BLaER1 treated with 17β-estradiol and CSF1 and Interleukin-3, amounts not matched to agents 10 nM and 100 nM (cell line): ENCODE results near the gene DNAH2.

Experiments used
- H3K27ac ChIP-seq, 11 experiments: shearing (Covaris generic); formaldehyde crosslinking; 2 replicates each; pipeline ENCODE4 v1.8.1; 2022
- H3K27me3 ChIP-seq, 11 experiments: shearing (Covaris generic); formaldehyde crosslinking; 2 replicates each; pipeline ENCODE4 v1.8.1; 2022
- H3K36me3 ChIP-seq, 11 experiments: shearing (Covaris generic); formaldehyde crosslinking; 2 replicates each; pipeline ENCODE4 v1.8.1; 2022
- H3K4me1 ChIP-seq, 10 experiments: shearing (Covaris generic); formaldehyde crosslinking; 2 replicates each; pipeline ENCODE4 v1.8.1; 2022
- H3K4me2 ChIP-seq, 11 experiments: shearing (Covaris generic); formaldehyde crosslinking; 2 replicates each; pipeline ENCODE4 v1.8.1; 2022
- H3K4me3 ChIP-seq, 10 experiments: shearing (Covaris generic); formaldehyde crosslinking; 2 replicates each; pipeline ENCODE4 v1.8.1; 2022
- H3K9ac ChIP-seq, 11 experiments: shearing (Covaris generic); formaldehyde crosslinking; 2 replicates each; pipeline ENCODE4 v1.8.1; 2022
- H3K9me3 ChIP-seq, 11 experiments: shearing (Covaris generic); formaldehyde crosslinking; replicated peaks in 1 of 11; 2 replicates each; pipeline ENCODE4 v1.8.1; 2022
- H4K20me1 ChIP-seq, 11 experiments: shearing (Covaris generic); formaldehyde crosslinking; 2 replicates each; pipeline ENCODE4 v1.8.1; 2022
- Cebpa-rat ChIP-seq, 11 experiments: shearing (Covaris generic); IDR thresholded peaks; 2 replicates each; pipeline ENCODE4 v1.8.1; 2022

DNAH2 gene

DNA sequence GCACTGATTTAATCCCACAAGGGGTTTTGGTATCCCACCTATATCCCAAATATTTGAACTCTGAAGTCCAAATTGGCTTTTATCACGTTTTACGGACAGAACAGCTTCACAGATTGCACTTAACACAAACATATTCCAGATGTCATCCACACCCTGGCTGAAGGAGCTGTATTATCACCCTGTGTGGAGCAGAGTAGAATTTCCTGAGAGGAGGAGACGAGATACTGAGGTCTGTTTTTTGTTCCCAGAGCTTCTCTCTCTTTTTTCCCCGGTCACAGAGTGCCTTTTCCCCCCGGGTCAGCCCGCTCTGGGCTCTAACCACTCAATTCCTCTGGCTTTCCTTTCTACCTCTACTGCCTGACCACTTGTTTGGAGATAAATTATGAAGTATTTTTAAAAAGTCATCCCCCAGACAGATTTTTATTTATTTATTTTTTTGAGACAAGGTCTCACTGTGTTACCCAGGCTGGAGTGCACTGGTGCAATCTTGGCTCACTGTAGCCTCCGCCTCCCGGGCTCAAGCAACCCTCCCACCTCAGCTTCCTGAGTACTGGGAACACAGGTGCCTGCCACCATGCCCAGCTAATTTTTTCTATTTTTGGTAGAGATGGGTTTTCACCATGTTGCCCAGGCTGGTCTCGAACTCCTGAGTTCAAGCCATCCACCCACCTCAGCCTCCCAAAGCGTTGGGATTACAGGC lies 30.7 kb downstream of the DNAH2 start:
- Histone ChIP-seq H4K20me1 (no peaks in the 10 kb centered on the region), H3K27ac (no peak overlapping the region), H3K9ac (no peak overlapping the region), H3K27me3 (no peaks in the 10 kb centered on the region), H3K4me1 (peaks cover 0 to 25% (median 9%) of the 10 kb centered on the region in 10 experiments; a peak in 12 of 20 replicates), H3K9me3 (peaks cover 8 to 23% (median 13%) of the 10 kb centered on the region in 11 experiments; a peak in 19 of 22 replicates), H3K36me3 (no peaks in the 10 kb centered on the region), H3K4me2 (no peak overlapping the region), H3K4me3 (no peak overlapping the region)
- no peak for TF ChIP-seq Cebpa-rat (IDR thresholded peaks at IDR 0.05)

DNA sequence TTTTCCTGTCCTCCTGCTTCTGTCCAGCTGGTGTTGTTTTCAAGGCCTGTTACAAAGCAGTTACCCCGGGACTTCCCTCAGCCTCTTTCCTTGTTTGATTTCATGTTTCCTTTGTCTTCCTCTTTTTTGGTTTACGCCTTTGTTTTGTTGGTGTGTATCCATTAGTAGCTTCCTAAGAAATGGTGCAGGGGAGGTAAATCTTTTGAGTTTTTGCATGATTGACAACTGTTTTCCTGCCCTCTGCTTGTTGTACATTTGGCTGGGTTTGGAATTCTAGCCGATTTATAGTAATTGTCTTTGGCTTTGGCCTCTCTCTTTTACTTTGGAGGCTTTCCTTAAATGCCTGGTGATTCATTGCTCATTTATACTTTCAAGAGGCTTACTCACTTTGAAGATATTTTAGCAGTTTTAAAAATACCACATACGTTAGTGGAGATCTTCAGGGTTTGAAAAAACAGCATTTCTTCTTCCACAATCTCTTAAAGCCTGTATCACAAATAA lies 32.8 kb downstream of the DNAH2 start:
- no peak overlapping the region for H3K9ac ChIP-seq
- H4K20me1 ChIP-seq: no peaks in the 10 kb centered on the region
- H3K4me1 ChIP-seq: peaks cover 0 to 19% (median 9%) of the 10 kb centered on the region in 10 experiments; a peak in 12 of 20 replicates
- H3K9me3 ChIP-seq: peaks cover 8 to 23% (median 13%) of the 10 kb centered on the region in 11 experiments; a peak in 19 of 22 replicates
- H3K27me3 ChIP-seq: no peaks in the 10 kb centered on the region
- no peak overlapping the region for H3K27ac ChIP-seq
- no peak overlapping the region for H3K4me3 ChIP-seq
- TF ChIP-seq Cebpa-rat (IDR thresholded peaks at IDR 0.05): no peak
- H3K36me3 ChIP-seq: no peaks in the 10 kb centered on the region
- no peak overlapping the region for H3K4me2 ChIP-seq

DNA sequence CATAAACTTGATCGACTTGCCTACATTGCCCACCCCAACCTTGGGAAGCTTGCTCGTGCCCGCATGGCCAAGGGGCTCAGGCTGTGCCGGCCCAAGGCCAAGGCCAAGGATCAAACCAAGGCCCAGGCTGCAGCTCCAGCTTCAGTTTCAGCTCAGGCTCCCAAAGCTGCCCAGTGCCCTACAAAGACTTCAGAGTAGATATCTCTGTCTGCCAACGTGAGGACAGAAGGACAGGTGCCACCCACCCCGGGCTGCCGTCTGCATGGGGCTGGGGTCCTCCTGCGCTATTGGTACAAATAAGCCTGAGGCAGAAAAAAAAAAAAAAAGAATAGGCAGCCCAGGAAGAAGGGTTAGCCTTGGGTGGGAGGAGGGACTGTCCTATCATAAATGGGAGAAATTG lies 37.1 kb downstream of the DNAH2 start:
- no peaks in the 10 kb centered on the region for H3K36me3 ChIP-seq
- H3K4me2 ChIP-seq: no peak overlapping the region
- H3K9me3 ChIP-seq: peaks cover 8 to 17% (median 11%) of the 10 kb centered on the region in 11 experiments; a peak in 19 of 22 replicates
- H3K27me3 ChIP-seq: no peaks in the 10 kb centered on the region
- H3K4me3 ChIP-seq: no peak overlapping the region
- H3K27ac ChIP-seq: no peak overlapping the region
- TF ChIP-seq Cebpa-rat (IDR thresholded peaks at IDR 0.05): no peak
- peaks cover 0 to 12% (median 4%) of the 10 kb centered on the region in 10 experiments; a peak in 8 of 20 replicates for H3K4me1 ChIP-seq
- no peak overlapping the region for H3K9ac ChIP-seq
- no peaks in the 10 kb centered on the region for H4K20me1 ChIP-seq

DNA sequence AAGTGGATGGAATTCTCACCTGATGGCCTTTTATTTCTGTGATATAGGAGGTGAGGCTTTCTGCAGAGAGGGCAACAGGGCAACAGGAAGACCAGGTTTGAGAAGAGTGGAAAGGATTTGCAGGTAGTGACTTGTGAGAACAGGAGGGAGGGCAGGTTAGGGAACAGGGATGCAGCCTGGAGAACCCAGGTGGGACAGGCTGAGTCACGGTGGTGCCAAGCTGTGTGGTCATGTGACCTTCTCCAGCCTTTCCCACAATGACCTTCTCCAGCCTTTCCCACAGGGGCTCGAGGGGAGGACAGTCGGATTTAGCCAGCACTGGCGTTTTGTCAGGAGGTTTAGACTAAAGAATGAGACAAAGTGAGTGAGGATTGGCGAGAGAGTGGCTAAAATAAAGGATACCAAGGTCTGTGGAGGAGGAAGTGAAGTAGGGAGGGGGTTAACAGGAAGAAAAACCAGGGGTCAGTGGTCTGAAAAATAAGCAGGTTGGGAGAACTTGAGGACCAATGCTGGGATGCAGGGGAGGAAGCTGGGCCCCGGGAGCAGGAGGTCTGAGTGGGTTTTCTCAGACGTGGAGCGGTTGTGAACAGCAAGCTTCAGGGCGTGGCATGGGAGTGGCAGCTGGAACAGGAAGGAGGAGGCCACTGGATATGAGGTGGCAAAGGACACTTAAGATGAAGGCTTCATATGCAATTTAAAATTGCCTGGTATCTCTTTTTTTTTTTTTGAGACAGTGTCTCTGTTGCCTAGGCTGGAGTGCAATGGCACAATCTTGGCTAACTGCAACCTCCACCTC lies 37.7 kb downstream of the DNAH2 start:
- H3K9ac ChIP-seq: no peak overlapping the region

DNA sequence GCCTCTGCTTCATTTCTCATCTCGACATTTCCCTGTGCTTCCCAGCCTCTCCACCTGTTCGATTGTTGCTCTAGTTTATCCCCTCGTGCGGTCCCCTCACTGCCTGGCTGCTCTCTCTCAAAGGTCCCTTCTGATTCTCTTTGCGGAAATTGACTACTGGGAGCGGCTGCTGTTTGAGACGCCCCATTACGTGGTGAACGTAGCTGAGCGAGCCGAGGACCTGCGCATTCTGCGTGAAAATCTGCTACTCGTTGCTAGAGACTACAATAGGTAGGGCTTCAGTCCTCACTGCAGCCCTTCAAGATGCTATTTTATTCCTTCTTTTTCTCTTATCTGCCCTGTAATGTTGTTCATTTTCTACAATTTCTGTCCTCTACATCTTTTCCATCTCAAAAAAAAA lies 39.4 kb downstream of the DNAH2 start:
- Histone ChIP-seq H3K4me3 (no peak overlapping the region), H3K27me3 (no peaks in the 10 kb centered on the region), H3K9me3 (no peaks in the 10 kb centered on the region), H3K9ac (no peak overlapping the region), H3K4me1 (peaks cover 0 to 12% (median 4%) of the 10 kb centered on the region in 10 experiments; a peak in 8 of 20 replicates), H3K27ac (no peak overlapping the region), H4K20me1 (no peaks in the 10 kb centered on the region), H3K36me3 (no peaks in the 10 kb centered on the region), H3K4me2 (no peak overlapping the region)
- no peak for TF ChIP-seq Cebpa-rat (IDR thresholded peaks at IDR 0.05)

More for the DNA sequence above, 37.7 kb downstream of the DNAH2 start:
- H3K4me3 ChIP-seq: no peak overlapping the region
- H3K4me1 ChIP-seq: peaks cover 0 to 12% (median 4%) of the 10 kb centered on the region in 10 experiments; a peak in 8 of 20 replicates
- TF ChIP-seq Cebpa-rat (IDR thresholded peaks at IDR 0.05): no peak
- H3K4me2 ChIP-seq: peak overlapping the region in 4 of 11 experiments; percentile 25 to 63 (median 54); a peak in 7 of 22 replicates
- H4K20me1 ChIP-seq: no peaks in the 10 kb centered on the region
- peaks cover 1 to 10% (median 4%) of the 10 kb centered on the region in 11 experiments; a peak in 18 of 22 replicates for H3K9me3 ChIP-seq
- H3K36me3 ChIP-seq: no peaks in the 10 kb centered on the region
- peak overlapping the region in 1 of 11 experiments; percentile 2; a peak in 1 of 22 replicates for H3K27ac ChIP-seq
- no peaks in the 10 kb centered on the region for H3K27me3 ChIP-seq

DNA sequence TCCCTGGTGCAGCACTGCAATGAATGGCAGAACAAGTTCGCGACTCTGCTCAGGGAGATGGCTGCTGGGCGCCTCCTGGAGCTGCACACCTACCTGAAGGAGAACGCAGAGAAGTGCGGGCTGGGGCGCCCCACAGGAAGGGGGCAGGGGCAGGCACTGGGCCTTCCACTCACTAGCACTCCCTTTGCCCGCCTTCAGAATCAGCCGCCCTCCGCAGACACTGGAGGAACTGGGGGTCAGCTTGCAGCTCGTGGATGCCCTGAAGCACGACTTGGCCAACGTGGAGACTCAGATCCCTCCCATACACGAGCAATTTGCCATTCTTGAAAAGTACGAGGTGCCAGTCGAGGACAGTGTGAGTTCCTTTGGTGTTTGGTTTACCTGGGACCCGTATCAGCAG lies 46.4 kb downstream of the DNAH2 start:
- H3K4me1 ChIP-seq: no peaks in the 10 kb centered on the region
- no peak overlapping the region for H3K4me2 ChIP-seq
- H4K20me1 ChIP-seq: no peaks in the 10 kb centered on the region
- no peak overlapping the region for H3K4me3 ChIP-seq
- no peak overlapping the region for H3K9ac ChIP-seq
- no peak overlapping the region for H3K27ac ChIP-seq
- TF ChIP-seq Cebpa-rat (IDR thresholded peaks at IDR 0.05): no peak
- H3K27me3 ChIP-seq: no peaks in the 10 kb centered on the region
- H3K9me3 ChIP-seq: no peaks in the 10 kb centered on the region
- H3K36me3 ChIP-seq: no peaks in the 10 kb centered on the region

DNA sequence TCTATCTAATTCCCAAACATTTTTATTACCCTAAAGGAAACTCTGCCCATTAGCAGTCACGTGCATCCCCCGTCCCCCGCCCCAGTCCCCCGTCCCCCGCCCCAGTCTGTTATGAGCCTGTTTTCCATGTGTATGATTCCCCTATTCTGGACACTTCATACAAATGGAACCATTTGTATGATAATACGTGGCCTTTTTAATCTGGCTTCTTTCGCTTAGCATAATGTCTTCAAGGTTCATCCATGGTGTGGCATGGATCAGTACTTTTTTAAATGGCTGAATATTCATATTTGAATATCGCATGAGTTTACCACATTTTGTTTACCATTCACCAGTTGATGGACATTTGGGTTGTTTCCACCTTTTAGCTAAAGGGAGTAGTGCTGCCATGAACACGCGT lies 49.5 kb downstream of the DNAH2 start:
- Histone ChIP-seq H4K20me1 (no peaks in the 10 kb centered on the region), H3K27ac (no peak overlapping the region), H3K4me3 (no peak overlapping the region)

DNA sequence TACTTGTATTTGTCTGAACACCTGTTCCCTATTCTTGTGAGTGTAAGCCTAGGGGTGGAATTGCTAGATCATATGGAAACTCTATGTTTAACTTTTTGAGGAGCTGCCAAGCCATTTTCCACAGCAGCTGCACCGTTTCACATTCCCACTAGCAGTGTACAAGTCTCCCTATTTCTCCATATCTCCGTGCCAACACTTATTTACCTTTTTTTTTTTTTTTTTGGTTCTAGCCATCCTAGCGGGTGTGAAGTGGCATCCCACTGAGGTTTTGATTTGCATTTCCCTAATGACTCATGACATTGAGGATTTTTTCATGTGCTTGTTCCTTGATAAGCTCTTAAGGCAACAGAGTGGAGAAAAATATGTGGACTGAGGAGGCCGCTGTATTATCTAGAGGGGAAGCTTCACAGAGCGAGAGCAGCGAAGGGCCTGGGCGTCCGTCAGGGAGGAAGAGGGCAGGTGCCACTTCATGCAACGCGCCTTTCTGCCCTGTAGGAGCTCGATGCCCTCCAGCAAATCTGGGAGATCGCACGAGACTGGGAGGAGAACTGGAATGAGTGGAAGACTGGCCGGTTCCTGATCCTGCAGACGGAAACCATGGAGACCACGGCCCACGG lies 50.0 kb downstream of the DNAH2 start:
- Histone ChIP-seq H3K4me1 (no peaks in the 10 kb centered on the region), H3K4me3 (no peak overlapping the region), H3K27me3 (no peaks in the 10 kb centered on the region), H3K9ac (no peak overlapping the region), H3K27ac (no peak overlapping the region), H3K9me3 (no peaks in the 10 kb centered on the region), H3K4me2 (no peak overlapping the region), H4K20me1 (no peaks in the 10 kb centered on the region), H3K36me3 (no peaks in the 10 kb centered on the region)
- TF ChIP-seq Cebpa-rat (IDR thresholded peaks at IDR 0.05): no peak

More for the DNA sequence above, 49.5 kb downstream of the DNAH2 start:
- no peak overlapping the region for H3K4me2 ChIP-seq
- H3K27me3 ChIP-seq: no peaks in the 10 kb centered on the region
- no peaks in the 10 kb centered on the region for H3K36me3 ChIP-seq
- TF ChIP-seq Cebpa-rat (IDR thresholded peaks at IDR 0.05): no peak
- no peaks in the 10 kb centered on the region for H3K4me1 ChIP-seq
- H3K9ac ChIP-seq: no peak overlapping the region
- no peaks in the 10 kb centered on the region for H3K9me3 ChIP-seq

DNA sequence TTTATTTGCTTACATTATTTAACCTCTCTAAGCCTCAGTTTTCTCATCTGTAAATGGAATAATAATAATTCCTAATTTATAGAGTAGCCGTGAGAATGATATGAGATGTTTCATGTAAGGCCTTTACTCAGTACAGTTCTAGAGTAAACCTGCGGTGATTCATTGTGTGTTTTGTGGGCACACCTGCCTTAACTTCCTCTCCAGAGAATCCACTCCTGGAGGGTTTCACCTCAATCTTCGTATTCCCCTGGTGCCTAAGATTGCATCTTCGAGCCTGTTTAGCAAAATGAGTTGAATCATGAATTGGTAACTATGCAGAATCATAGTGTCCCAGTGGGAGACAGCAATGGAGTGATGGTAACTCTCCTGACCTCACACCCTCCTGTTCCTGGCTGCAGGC lies 52.3 kb downstream of the DNAH2 start:
- H4K20me1 ChIP-seq: no peaks in the 10 kb centered on the region
- H3K27me3 ChIP-seq: no peaks in the 10 kb centered on the region
- no peak overlapping the region for H3K9ac ChIP-seq
- no peaks in the 10 kb centered on the region for H3K36me3 ChIP-seq
- H3K4me2 ChIP-seq: no peak overlapping the region
- H3K4me3 ChIP-seq: no peak overlapping the region
- no peak for TF ChIP-seq Cebpa-rat (IDR thresholded peaks at IDR 0.05)
- no peaks in the 10 kb centered on the region for H3K9me3 ChIP-seq
- 0 out of 20 replicates have a peak, but pooled peaks cover 0 to under 1% (median 0%) of the 10 kb centered on the region in 10 experiments for H3K4me1 ChIP-seq
- no peak overlapping the region for H3K27ac ChIP-seq
